ENCODE data around the gene HERC6.

DNA sequence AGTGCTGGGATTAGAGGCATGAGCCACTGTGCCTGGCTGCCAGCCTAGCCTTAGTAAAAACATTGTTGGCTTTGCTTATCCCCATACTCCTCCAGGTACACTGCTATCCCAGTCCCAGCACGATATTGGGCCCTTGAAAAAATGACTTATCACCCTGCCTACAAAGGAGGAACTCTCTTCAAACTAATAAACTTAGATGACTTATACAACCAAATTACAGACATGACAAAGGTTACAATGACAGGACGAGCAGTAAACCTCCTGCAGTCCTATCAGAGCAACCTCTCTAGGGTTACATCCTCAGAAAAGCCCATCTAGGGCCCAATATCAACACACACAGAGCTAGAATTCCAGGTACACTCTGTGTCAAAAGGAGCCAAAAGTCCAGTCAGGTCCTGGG, 72.6 kb downstream of the HERC6 start:
- TF ChIP-seq, protein P1, sequence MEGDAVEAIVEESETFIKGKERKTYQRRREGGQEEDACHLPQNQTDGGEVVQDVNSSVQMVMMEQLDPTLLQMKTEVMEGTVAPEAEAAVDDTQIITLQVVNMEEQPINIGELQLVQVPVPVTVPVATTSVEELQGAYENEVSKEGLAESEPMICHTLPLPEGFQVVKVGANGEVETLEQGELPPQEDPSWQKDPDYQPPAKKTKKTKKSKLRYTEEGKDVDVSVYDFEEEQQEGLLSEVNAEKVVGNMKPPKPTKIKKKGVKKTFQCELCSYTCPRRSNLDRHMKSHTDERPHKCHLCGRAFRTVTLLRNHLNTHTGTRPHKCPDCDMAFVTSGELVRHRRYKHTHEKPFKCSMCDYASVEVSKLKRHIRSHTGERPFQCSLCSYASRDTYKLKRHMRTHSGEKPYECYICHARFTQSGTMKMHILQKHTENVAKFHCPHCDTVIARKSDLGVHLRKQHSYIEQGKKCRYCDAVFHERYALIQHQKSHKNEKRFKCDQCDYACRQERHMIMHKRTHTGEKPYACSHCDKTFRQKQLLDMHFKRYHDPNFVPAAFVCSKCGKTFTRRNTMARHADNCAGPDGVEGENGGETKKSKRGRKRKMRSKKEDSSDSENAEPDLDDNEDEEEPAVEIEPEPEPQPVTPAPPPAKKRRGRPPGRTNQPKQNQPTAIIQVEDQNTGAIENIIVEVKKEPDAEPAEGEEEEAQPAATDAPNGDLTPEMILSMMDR (conservative IDR thresholded peaks at IDR 0.05 in 1 of 2, IDR thresholded peaks at IDR 0.05 in 1 of 2; ENCODE audit: extremely low read depth in 1 of 2, insufficient read depth in 1 of 2, low read depth in 1 of 2, low read length in 2 of 2) = no peak
- no peak for TF ChIP-seq EZH2 (IDR thresholded peaks at IDR 0.05; ENCODE audit: borderline replicate concordance, low read length)

All from mammary epithelial cell (primary cell).